GM19238 (cell line): ENCODE measurements around the gene LHFPL4.
"Not testable (repeated sequence)": the region's sequence is repeated elsewhere in the genome, so short reads cannot be mapped to it uniquely, and the experiment has no call there.

Experiments
- DNase-seq: peaks from one replicate; pipeline ENCODE4 v3.0.0; 2011; ENCODE audit warnings: low spot score; ENCODE audit not compliant: insufficient read length

LHFPL4 gene

DNA sequence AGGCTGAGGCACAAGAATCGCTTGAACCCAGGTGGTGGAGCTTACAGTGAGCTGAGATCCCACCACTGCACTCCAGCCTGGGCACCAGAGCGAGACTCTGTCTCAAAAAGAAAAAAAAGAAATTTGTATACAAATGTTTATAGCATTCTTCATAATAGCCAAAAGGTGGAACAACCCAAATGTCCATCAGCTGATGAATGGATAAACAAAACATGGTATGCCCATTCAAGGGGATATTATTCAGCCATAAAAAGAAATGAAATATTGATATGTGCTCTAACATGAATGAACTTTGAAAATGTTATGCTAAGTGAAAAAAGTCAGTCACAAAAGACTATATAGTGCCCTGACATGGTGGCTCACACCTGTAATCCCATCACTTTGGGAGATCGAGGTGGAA lies 11.4 kb downstream of the LHFPL4 start:
- DNase-seq: no peak

DNA sequence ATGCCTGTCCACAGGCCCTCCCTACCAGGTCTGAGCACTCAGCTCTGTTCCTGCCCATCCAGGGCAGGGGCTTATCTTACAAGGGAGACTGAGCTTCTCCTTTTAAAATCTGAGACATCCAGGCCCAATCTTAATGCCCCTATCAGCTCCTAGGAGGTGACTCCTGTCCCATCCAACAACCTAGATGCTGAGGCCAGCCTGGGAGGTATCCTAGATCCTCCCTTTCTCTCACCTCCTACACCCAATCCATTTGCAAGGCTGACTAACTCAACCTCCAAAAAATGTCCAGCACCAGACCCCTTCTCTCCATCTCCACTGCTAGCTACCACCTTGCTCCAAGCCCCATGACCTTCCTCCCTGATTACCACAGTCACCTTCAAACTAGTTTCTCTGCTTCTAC lies 17.4 kb downstream of the LHFPL4 start:
- no peak for DNase-seq

DNA sequence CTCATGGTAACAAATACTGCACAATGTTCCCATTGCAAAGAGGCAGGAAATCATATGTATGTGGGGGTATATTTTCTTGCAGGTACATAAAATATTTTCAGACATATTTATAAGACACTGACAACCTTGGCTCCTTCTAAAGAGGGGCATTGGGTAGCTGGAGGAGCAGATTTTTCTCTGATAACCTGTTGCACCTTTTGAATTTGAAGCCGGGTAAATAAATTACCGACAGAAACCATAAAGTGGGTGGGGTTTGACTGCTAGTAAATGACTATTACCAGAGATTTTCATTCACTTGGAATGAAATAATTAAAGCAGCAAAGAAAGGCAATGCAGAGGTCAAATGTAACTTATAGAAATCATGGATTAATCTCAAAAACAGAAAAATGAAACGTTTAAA lies 19.2 kb downstream of the LHFPL4 start:
- DNase-seq: no peak

DNA sequence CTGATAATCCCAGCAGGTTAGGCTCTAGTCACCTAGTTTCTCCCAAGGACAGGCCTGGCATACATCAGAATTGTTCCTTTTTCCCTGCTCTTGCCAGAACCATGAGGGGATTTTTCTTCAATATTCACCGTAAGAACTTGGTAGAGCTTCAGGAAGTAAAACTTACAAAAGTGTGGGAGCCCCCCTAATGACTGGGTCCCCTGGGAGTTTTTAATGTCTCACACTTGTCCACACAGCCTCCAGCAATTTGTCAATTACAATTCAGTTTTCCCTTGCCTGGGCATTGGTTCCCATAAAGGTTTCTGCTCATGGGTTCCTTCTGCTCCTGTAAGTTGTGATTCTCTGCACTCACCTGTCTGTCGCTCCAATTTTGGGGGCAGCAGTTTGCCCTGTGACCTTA lies 28.5 kb downstream of the LHFPL4 start:
- no peak for DNase-seq

DNA sequence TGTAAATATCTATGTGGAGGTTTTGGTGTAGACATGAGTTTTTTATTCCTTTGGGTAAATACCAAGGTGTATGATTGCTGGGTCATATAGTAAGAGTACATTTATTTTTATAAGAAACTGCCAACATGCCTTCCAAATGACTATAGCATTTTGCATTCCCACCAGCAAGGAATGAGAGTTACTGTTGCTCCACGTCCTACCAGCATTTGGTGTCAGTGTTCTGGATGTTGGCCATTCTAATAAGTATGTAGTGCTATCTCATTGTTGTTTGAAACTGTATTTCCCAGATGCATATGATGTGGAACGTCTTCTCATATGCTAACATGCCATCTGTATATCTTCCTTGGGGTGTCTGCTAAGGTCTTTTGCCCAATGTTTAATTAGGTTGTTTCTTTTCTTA lies 38.7 kb downstream of the LHFPL4 start:
- DNase-seq: no peak

DNA sequence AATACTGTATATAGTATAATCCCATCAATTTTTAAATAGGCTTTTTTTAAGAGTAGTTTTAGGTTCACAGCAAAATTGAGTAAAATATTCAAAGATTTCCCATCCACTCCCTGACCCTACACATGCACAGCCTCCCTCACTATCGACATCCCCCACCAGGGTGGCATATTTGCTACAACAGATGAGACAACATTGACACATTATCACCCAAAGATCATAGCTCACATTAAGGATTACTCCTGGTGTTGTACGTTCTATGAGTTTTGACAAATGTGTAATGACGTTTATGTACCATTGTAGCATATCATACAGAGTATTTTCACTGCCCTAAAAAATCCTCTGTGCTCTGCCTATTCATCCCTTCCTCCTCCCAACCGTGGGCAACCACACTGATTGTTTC lies 39.3 kb downstream of the LHFPL4 start:
- DNase-seq: no peak

DNA sequence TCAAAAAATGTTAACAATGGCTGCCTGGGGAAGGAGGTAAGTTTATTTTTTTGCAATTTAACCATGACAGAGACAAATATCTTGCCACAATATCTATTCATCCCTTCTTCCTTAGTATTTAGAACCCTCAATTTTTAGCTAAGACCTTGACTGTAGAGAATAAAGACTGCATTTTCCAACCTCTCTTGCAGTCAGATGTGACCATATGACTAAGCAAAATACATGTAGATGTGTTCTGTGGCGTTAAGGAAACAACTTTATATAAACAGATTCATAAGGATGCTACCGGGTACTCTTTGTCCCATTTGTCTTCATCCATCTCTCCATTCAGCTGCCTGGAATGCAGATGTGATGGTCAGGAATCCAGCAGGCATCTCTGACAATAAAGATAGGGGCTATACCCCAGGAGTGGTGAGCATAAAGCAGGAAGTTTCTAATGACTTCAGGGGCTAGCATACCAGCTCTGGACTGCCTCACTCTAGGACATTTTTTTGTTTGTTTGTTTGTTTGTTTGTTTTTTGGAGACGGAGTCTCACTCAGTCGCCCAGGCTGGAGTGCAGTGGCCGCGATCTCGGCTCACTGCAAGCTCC lies 41.1 kb downstream of the LHFPL4 start:
- DNase-seq: no peak

DNA sequence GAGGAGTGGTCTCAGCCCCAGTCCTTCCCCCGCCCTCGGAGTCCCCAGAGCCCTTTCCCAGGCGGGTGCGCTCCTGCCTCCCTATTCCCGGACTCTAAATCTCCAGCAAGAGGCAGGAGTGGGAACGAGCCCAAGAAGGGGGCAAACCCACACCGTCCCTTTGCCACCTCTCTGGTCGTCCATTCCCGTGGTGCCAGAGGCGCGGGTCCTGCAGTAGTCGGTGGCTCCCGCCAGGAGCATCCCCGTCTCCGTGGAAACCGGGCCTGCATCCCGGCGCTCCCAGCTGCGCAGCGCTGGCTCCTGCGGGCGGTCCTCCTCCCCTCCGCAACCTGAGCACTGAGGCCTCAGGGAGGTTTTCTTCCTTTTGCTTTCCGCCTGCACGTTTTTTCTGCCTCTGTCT lies 44.8 kb downstream of the LHFPL4 start:
- DNase-seq: no peak

DNA sequence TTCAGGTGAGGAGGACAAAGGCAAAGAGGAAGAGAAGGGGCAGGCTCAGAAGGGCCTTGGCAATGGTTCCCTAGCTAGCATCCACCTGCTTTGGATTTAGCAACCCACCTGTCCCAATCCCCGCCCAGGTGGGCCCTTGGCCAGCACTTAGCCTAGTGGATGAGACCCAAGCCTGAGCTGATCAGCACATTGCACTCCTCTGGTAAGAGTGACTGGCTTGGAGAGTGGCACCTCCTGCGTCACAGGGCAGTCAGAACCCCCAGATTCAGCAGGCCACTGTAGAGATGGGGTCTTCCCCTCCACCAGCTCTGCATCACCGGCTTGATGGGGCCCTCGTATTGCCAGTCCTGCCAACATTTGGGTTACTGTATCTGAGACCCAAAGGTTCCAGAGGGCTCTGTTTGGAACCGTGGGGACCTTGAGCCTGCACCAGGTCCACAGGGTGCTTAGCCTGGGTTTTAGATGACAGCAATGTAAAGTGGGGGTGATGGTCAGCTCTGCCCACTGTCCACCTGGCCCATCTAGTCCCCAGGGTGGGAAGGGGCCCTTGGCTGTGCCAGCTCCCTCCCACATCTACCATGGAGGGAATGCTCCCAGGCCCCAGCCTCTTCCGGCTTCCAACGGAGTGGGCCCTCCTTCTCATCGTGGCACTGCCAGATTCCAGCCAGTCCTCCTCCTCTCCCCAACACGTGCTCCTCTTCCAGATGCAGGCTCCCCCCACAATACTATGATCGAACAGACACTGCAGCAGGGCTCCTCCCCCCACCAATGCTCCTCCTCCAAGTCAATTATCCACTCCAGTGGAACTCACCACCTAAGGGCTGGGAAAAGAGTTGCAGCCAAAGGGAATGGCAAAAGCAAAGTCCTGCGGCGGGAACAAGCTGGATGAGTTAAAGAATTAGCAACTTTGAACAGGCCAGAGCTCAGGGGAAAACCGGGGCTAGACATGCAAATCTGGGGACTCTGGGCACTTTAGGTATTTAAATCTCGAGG lies 45.7 kb downstream of the LHFPL4 start:
- DNase-seq: no peak

DNA sequence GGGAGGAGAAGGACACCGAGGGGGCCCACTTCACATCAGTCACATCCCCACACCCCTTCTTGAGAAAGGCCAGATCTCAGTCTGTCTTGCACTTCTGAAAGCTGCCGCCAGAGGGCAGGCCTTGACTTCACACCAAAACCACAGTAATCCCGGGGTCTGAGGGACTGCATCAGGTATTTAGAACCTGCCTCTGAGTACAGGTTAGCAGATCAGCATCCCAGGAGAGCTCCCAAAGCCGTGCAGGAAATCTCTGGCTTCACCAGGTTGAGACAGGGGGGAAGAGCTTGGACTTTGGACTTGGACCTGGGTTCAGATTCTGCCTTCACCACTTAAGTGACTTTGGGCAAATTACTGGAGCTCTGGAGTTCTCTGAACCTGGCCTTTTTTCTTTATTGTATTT lies 50.3 kb downstream of the LHFPL4 start:
- peak; percentile 49 for DNase-seq

DNA sequence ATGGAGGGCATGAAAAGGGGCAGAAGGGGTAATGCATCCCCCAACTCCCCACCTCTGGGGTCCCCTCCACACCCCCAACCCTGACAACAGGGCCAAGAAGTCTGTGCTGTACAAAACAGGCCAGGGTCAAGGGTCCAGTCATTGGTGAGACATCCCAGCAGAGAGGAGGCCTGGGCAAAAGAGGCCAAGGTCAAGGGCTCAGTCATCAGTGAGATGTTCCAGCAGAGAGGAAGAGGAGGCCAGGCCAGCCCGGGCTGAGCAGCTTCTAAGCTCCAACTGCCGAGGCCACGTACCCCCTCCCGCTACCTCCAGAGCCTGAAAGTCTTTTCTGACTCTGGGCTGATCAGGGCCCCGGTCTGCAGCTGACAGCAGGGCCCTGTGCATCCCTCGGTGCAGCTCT lies 52.4 kb downstream of the LHFPL4 start:
- DNase-seq: no peak

DNA sequence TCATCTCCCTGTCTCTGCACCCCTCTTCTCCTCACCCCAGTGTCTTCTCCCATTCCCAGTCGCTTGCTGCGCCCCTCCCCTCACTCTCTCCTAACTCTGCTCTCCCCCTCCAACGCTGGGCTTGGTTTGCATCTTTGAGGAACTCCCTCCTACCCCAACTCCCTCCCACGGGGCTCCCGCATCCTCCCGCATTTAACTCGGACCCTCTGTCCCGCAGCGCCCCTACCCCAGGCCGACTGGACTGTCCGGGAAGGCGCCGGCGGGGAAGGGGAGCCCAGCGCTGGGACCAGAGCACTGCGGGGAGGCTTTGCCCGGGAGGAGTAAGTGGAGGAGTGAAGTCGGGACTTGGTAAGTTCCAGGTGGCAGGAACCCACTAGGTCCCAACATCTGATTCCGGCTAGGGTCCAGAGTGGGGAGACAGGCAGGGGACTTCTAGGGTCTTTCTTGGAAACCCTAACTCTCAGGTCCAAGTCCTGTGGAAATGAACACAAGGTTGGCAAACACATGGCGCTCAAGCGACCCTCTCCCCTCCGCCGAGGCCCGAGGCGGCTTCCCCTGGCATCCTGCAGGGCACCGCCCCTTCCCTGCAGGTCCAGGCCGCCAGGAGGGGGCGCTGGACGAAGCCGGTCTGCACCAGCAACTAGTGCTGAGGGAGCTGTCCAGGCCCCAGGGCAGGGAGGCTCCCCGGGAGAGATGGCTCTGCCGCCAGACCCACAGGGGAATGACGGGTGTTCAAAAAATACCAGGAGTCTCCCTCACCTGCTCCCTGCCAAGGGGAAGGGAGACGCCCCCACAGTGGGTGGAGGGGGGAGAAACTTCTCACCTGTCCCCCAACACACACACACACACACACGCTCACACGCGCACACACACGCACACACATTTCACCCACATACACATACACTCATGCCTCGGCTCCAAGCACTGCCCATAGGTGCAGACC lies 53.2 kb downstream of the LHFPL4 start:
- DNase-seq: peak; percentile 59

DNA sequence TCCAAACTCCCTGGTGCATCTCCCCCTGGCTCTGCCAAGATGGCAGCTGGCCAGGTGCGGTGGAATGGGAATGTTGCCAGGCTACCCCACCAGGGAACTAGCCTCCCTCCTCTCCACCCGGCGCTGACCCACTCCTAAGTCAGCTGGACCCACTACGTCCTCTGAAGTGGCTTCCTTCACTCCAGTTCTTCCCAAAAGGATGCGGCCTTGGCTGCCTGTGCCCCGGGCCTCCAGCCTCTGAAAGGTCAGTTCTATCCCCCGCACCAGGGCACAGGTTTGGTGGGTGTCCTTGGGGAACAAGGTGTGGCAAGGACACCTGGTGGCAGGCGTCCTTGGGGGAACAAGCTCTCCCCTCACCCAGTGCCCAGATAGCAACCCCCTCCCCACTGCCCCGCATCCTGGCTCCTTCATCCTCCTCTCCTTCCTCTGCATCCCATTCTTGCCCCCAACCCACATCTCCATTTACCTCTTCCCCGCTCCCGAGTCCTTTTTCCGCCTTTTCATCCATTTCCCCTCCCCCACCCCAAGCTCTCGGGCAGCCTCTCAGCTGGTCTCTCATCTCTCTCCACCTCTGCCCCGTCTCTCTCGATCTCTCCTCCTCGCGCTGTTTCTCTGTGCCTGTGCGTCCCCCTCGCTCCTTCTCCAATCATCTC lies 54.0 kb downstream of the LHFPL4 start:
- DNase-seq: no peak

DNA sequence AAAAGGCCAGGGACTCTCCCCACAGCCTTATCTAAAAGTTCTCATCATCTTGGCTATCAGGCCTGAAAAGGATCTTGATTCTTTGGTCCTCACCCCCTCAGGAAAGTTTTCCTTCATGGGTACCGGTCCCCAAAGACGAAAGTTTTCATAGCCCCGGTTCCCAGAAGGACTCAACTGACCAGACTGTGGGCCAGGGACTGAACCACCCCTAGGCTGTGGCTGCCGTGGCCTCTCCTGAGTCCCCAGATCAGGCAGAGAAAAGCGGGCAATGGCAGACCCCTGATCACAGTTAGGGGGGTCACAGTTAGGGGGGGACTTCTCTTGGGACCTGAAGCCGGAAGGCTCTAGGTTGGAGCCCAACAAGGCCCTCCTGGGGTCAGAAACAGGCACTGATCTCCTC lies 54.8 kb downstream of the LHFPL4 start:
- no peak for DNase-seq

DNA sequence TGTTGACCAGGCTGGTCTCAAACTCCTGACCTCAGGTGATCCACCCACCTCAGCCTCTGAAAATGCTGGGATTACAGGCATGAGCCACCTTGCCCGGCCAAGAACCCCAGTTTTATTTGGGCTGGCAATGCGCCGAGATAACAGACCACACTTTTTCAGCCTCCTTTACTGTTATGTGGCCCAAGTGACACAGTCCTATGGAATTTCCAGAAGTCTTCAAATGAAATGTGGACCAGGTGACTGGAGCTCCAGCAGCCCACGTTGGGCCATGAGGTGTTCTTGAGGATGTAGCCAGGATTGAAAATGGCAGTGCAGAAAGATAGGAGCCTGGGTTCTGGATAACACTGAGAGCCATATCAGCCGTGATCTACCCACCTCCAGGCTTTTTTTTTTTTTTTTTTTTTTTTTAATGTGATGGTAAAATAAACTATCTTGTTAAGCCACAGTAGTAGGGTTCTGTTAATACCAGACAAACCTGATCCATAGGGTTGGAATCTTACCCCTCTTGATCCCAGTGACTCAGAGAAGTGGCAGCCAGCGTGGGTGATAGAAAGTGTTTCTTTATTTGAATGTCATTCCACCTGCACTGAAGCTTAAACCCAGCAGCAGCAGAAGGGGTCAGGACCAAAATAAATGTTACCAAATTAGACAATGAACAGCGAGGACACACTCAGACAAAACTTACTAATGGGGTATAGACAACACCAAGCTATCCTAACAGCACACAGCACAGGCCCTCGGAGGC lies 55.6 kb downstream of the LHFPL4 start:
- no peak for DNase-seq

DNA sequence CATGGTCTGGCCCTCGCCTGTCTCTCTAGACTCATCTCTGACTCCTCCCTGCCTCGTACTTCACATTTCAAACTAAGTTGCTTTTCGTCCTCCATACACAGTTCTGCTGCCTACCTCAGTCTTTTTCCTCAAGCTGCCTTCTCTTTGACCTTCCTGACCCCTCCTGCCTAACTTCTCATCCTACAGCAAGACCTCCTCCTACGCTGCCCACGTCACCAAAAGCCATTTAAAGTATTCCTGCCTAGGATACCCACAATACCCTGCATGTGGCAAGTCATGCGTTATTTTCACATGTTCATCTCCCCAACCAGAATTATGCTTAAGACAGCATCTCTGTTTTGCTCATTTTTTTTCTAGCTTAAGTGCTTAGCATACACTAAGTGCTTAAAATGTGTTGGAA lies 56.7 kb downstream of the LHFPL4 start:
- DNase-seq: no peak

DNA sequence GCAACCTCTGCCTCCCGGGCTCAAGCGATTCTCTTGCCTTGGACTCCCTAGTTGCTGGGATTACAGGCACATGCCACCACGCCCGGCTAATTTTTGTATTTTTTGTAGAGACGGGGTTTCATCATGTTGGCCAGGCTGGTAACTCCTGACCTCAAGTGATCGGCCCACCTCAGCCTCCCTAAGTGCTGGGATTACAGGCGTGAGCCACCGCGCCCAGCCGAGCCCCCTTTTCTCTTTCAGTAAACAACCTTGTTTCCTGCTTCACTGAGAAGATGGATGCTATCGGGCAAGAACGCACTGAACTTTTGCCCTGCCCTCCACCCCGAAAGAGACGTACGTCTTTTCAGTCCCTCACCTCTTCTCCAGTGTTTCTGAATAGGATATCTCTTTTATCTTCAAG lies 59.6 kb downstream of the LHFPL4 start:
- DNase-seq: not testable (repeated sequence)

DNA sequence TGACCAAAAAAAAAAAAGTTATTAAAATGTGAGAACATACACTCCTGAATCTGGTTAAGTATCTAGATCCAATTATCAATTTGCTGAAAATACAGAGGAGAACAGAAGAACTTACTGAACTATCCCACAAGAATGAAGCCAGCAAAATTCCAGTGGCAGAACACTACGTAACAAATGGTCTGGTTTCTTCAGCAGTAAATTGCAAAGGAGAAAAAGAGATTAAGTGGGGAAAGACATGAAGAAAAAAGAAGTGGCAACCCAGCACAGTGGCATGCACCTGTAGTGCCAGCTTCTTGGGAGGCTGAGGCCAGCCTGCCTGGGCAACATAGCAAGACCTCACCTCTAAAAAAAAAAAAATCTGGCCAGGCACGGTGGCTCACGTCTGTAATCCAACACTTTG lies 62.1 kb downstream of the LHFPL4 start:
- no peak for DNase-seq

DNA sequence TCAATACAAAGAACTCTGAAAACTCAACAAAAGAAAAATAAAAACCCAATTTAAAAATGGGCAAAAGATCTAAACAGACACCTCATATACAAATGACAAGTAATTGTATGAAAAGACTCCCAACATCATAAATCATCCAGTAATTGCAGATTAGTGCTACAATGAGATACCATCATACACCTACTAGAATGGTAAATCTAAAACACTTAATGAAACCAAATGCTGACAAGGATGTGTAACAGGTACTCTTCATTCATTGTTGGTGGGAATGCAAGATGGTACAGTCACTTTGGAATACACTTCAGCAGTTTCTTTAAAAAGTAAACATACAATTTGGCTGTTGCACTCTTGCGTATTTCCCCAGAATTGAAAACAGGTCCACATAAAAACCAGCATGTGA lies 68.4 kb downstream of the LHFPL4 start:
- no peak for DNase-seq

DNA sequence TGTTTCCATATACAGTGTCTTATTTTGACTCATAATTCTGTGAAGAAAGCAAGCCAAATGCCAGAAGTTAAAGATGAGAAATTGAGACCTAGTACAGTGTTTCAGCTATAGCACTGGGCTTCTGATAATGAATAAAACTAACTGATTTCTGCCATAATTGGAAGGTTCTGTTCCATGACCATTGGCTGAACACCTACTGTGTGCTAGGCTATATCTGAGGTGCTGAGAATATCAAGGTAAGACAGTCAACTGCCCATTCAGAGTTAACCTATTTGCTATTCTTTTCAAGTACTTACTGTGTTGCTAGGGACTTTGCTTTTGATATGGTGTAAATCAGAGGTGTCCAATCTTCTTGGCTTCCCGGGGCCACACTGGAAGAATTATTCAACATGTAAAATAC lies 73.4 kb downstream of the LHFPL4 start:
- no peak for DNase-seq

DNA sequence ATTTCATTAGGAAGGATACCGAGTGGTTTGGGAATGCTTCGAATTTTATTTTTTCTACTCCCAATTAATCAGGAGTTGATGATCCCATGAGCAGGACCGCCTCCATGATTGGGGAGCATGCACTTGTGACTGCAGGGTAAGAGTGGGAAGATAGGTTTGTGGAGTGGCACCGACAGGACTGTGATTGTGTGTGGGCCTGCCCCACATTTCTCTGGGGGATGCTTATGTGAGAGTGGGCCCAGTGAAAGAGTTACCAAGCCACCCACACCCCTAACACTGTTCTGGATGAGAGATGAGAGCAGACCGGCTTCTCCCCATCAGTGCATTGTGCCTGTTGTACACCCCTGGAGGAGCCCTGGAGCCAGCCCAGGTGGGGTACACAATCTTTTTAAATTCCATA lies 76.7 kb downstream of the LHFPL4 start:
- no peak for DNase-seq
